GM19467 (cell line): ENCODE data around the gene LRIF1.
"Not testable (repeated sequence)": the region's sequence is repeated elsewhere in the genome, so short reads cannot be mapped to it uniquely, and the experiment has no call there.

Experiments
- ATAC-seq: cut with Tn5 transposase; IDR thresholded peaks from one replicate; pipeline ENCODE4 v1.9.1; 2021; ENCODE audit warnings: mild to moderate bottlenecking, moderate library complexity; ENCODE audit not compliant: unreplicated experiment

The LRIF1 gene

GRCh38 chr1:110951161-110951560 is 12.6 kb downstream of the LRIF1 start:
- ATAC-seq, result no peak

GRCh38 chr1:110948038-110948810 is 15.5 kb downstream of the LRIF1 start:
- no peak for ATAC-seq

- ATAC-seq, result no peak
These were observed 18.1 kb downstream of the LRIF1 start for GRCh38 chr1:110945626-110946025.

GRCh38 chr1:110944806-110945205 is 18.9 kb downstream of the LRIF1 start:
- no peak for ATAC-seq

GRCh38 chr1:110936567-110936966 is 27.2 kb downstream of the LRIF1 start:
- no peak for ATAC-seq

GRCh38 chr1:110931097-110931496 is 32.6 kb downstream of the LRIF1 start:
- ATAC-seq, result not testable (repeated sequence)

GRCh38 chr1:110928904-110929303 is 34.8 kb downstream of the LRIF1 start:
- no peak for ATAC-seq

GRCh38 chr1:110928191-110928590 is 35.5 kb downstream of the LRIF1 start:
- no peak for ATAC-seq

GRCh38 chr1:110927484-110928075 is 36.1 kb downstream of the LRIF1 start:
- ATAC-seq, result no peak

- ATAC-seq, result no peak
These were observed 41.8 kb downstream of the LRIF1 start for GRCh38 chr1:110921953-110922352.

- ATAC-seq, result no peak
These were observed 45.7 kb downstream of the LRIF1 start for GRCh38 chr1:110918016-110918415.

GRCh38 chr1:110916669-110917306 is 46.9 kb downstream of the LRIF1 start:
- ATAC-seq, result no peak

- no peak for ATAC-seq
These were observed 47.5 kb downstream of the LRIF1 start for GRCh38 chr1:110916274-110916668.

GRCh38 chr1:110915804-110916203 is 47.9 kb downstream of the LRIF1 start:
- ATAC-seq, result no peak

GRCh38 chr1:110914676-110915075 is 49.0 kb downstream of the LRIF1 start:
- ATAC-seq, result no peak

- ATAC-seq, result no peak
These were observed 50.9 kb downstream of the LRIF1 start for GRCh38 chr1:110912784-110913183.

- no peak for ATAC-seq
These were observed 59.7 kb downstream of the LRIF1 start for GRCh38 chr1:110903853-110904500.

- no peak for ATAC-seq
These were observed 60.8 kb downstream of the LRIF1 start for GRCh38 chr1:110902820-110903463.

- no peak for ATAC-seq
These were observed 64.3 kb downstream of the LRIF1 start for GRCh38 chr1:110899458-110899843.

GRCh38 chr1:110898734-110899457 is 64.8 kb downstream of the LRIF1 start:
- ATAC-seq, result no peak
